MM.1S (cell line): ENCODE measurements around the gene FABP7.

Experiments used
- EZH2 ChIP-seq: fragments of 300-600 bp; sonication (generic); optimal IDR thresholded peaks from 2 replicates; pipeline ENCODE3; 2017; ENCODE audit warnings: low read depth, mild to moderate bottlenecking, antibody characterized with exemption, low read length, mixed read lengths
- EZH2phosphoT487 ChIP-seq: fragments of 300-600 bp; sonication (generic); IDR thresholded peaks from 2 replicates; pipeline ENCODE4 v1.6.1; 2018; ENCODE audit warnings: antibody characterized with exemption, low read length
- TF ChIP-seq, protein P1 (sequence below): fragments of 300-600 bp; sonication (generic); IDR thresholded peaks from 2 replicates; pipeline ENCODE4 v1.5.1; 2016; ENCODE audit warnings: antibody characterized with exemption, low read length, mixed read lengths

DNA sequence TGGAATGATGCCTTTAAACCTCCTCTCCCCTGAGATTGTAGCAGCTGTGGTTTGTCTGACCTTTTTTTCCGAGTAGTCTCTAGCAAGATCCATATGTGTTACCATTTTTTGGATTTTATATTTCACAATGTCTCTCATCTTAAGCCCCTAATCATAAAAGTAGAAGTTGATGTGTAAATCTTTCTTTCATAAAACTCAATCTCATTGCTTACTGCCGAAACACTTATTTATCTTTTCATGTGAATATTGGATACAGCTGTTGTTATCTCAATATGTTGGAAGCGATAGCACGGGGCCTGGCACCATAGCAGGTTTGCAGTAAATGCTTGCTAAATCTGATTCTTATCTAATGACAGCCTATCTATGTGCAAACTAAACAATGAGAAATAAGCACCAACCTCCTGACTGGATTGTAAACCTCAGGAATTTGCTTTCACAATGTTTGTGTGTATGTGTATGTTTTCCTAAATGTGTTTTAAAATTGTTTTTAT, 23.7 kb downstream of the FABP7 start:
- TF ChIP-seq, protein P1, sequence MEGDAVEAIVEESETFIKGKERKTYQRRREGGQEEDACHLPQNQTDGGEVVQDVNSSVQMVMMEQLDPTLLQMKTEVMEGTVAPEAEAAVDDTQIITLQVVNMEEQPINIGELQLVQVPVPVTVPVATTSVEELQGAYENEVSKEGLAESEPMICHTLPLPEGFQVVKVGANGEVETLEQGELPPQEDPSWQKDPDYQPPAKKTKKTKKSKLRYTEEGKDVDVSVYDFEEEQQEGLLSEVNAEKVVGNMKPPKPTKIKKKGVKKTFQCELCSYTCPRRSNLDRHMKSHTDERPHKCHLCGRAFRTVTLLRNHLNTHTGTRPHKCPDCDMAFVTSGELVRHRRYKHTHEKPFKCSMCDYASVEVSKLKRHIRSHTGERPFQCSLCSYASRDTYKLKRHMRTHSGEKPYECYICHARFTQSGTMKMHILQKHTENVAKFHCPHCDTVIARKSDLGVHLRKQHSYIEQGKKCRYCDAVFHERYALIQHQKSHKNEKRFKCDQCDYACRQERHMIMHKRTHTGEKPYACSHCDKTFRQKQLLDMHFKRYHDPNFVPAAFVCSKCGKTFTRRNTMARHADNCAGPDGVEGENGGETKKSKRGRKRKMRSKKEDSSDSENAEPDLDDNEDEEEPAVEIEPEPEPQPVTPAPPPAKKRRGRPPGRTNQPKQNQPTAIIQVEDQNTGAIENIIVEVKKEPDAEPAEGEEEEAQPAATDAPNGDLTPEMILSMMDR: no peak
- no peak for TF ChIP-seq EZH2
- no peak for TF ChIP-seq EZH2phosphoT487
